Endothelial cell of umbilical vein (primary cell): Measurements from ENCODE around the gene CCDC85A. TPM values are rescaled to one million over a fixed set of nuclear protein-coding genes. Genes with fewer than 3 reads are reported as not detected.

Experiments
- BruUV-seq: library from RNA; stranded (reverse); fragments of 400-500 nt; replicated peaks from 2 replicates; lab custom pipeline; 2021; lab: Mats Ljungman, UMichigan
- CTCF ChIA-PET: fragments of 300-600, 350-600 bp; sonication (Branson Sonifier 250); formaldehyde crosslinking; loops from one replicate; lab custom pipeline; 2021; ENCODE audit warnings: antibody characterized with exemption, inconsistent platforms; lab: Charles Lee
- POLR2A ChIA-PET: fragments of 300-600, 350-600 bp; sonication (Branson Sonifier 250); formaldehyde crosslinking; loops from one replicate; lab custom pipeline; 2021; ENCODE audit warnings: antibody characterized with exemption, inconsistent platforms; lab: Charles Lee
- DNase-seq: peaks from one replicate; pipeline ENCODE4 v3.0.0-alpha.2; 2011; ENCODE audit warnings: low read depth, low spot score
- FAIRE-seq: peaks from 2 replicates; lab custom pipeline; 2011; peaks lifted over from hg19 to GRCh38; lab: Jason Lieb, UNC
- H2AFZ ChIP-seq: 2 replicates; pipeline ENCODE4 v1.6.0; 2012; ENCODE audit warnings: low read depth, low read length, control low read depth, inconsistent platforms
- H3K27ac ChIP-seq: 2 replicates; pipeline ENCODE4 v1.5.1; 2011; ENCODE audit warnings: low read depth, mild to moderate bottlenecking, control low read depth, low read length, moderate library complexity; ENCODE audit not compliant: insufficient read depth
- H3K27me3 ChIP-seq, 2 experiments: 2 replicates each; pipeline versions ENCODE4 v1.6.0 to v1.6.1; 2011; ENCODE audit warnings: low read length in 2 of 2, mixed read lengths in 1 of 2; ENCODE audit not compliant: control insufficient read depth in 2 of 2, insufficient read depth in 2 of 2
- H3K36me3 ChIP-seq, 2 experiments: 2 replicates in 1 of 2; 3 replicates in 1 of 2; pipeline ENCODE4 v1.5.1; 2011; ENCODE audit warnings: low read length in 2 of 2, mild to moderate bottlenecking in 1 of 2, moderate library complexity in 1 of 2; ENCODE audit not compliant: control insufficient read depth in 2 of 2, insufficient read depth in 2 of 2; ENCODE audit errors: extremely low read depth in 1 of 2
- H3K4me1 ChIP-seq: 3 replicates; pipeline ENCODE4 v1.5.1; 2011; ENCODE audit warnings: mild to moderate bottlenecking, low read length; ENCODE audit not compliant: control insufficient read depth, insufficient read depth; ENCODE audit errors: extremely low read depth
- H3K4me2 ChIP-seq: 2 replicates; pipeline ENCODE4 v1.6.1; 2011; ENCODE audit warnings: low read length, control low read depth, mixed read lengths; ENCODE audit not compliant: insufficient read depth
- H3K4me3 ChIP-seq, 3 experiments: fragments of 200-600 bp in 1 of 3; sonication (generic), shearing (Covaris generic) in 1 of 3; replicated peaks in 1 of 3; 2 replicates each; pipeline ENCODE4 v1.5.1; 2011 to 2016; ENCODE audit warnings: control low read depth in 3 of 3, low read length in 3 of 3, mild to moderate bottlenecking in 2 of 3, inconsistent platforms in 1 of 3, low read depth in 1 of 3, moderate library complexity in 1 of 3; ENCODE audit not compliant: insufficient read depth in 1 of 3
- H3K79me2 ChIP-seq: 2 replicates; pipeline ENCODE4 v1.6.0; 2012; ENCODE audit warnings: low read length, inconsistent platforms; ENCODE audit not compliant: control insufficient read depth, insufficient read depth
- H3K9ac ChIP-seq: replicated peaks from 2 replicates; pipeline ENCODE3; 2011; ENCODE audit warnings: low read length, control low read depth; ENCODE audit not compliant: insufficient read depth; ENCODE audit errors: extremely low read depth
- H3K9me1 ChIP-seq: replicated peaks from 3 replicates; pipeline ENCODE4 v1.6.0; 2011; ENCODE audit warnings: mild to moderate bottlenecking, low read length; ENCODE audit not compliant: control insufficient read depth, insufficient read depth; ENCODE audit errors: extremely low read depth
- H3K9me3 ChIP-seq: replicated peaks from 2 replicates; pipeline ENCODE4 v1.5.1; 2012; ENCODE audit warnings: low read length, inconsistent platforms; ENCODE audit not compliant: control insufficient read depth, insufficient read depth
- H4K20me1 ChIP-seq: replicated peaks from 2 replicates; pipeline ENCODE3; 2011; ENCODE audit warnings: mild to moderate bottlenecking, low read length; ENCODE audit not compliant: control insufficient read depth, insufficient read depth; ENCODE audit errors: extremely low read depth
- CTCF ChIP-seq, 2 donors: IDR thresholded peaks; 1 replicate in 1 of 2; 2 replicates in 1 of 2; pipeline ENCODE4 v1.5.1; 2011; ENCODE audit warnings: low read length in 2 of 2, mild to moderate bottlenecking in 2 of 2, moderate library complexity in 2 of 2, control low read depth in 1 of 2, inconsistent platforms in 1 of 2, low read depth in 1 of 2; ENCODE audit not compliant: insufficient read depth in 1 of 2; ENCODE audit errors: extremely low read depth in 1 of 2
- EZH2 ChIP-seq: IDR thresholded peaks from 2 replicates; pipeline ENCODE4 v1.6.1; 2012; ENCODE audit warnings: borderline replicate concordance, low read depth, mild to moderate bottlenecking, moderate library complexity, low read length, inconsistent platforms; ENCODE audit not compliant: severe bottlenecking
- FOS ChIP-seq: IDR thresholded peaks from 2 replicates; pipeline ENCODE4 v1.6.1; 2011; ENCODE audit warnings: mild to moderate bottlenecking, low read length, moderate library complexity, borderline replicate concordance; ENCODE audit not compliant: insufficient read depth
- GATA2 ChIP-seq: IDR thresholded peaks from 2 replicates; pipeline ENCODE4 v1.7.0; 2011; ENCODE audit warnings: low read depth, mild to moderate bottlenecking, moderate library complexity, mixed read lengths, low read length; ENCODE audit not compliant: insufficient read length, insufficient read depth
- JUN ChIP-seq: IDR thresholded peaks from 2 replicates; pipeline ENCODE4 v1.6.1; 2011; ENCODE audit warnings: borderline replicate concordance, low read depth; ENCODE audit not compliant: insufficient read length, insufficient read depth
- MAX ChIP-seq: IDR thresholded peaks from 2 replicates; pipeline ENCODE4 v1.6.1; 2011; ENCODE audit not compliant: insufficient read depth, insufficient read length
- MYC ChIP-seq: IDR thresholded peaks from one replicate; pipeline ENCODE4 v1.6.1; 2011; ENCODE audit warnings: mild to moderate bottlenecking, low read depth, low read length
- POLR2A ChIP-seq: IDR thresholded peaks from 2 replicates; pipeline ENCODE4 v1.6.1; 2012; ENCODE audit warnings: low read depth, mild to moderate bottlenecking, control low read depth, low read length
- POLR2AphosphoS5 ChIP-seq: IDR thresholded peaks from 2 replicates; pipeline ENCODE4 v1.6.1; 2012; ENCODE audit warnings: low read depth, mild to moderate bottlenecking, control low read depth, low read length, moderate library complexity; ENCODE audit not compliant: insufficient read depth
- dilution Hi-C: fragments of 300-500 bp; cut with MboI; formaldehyde crosslinking; loops from one replicate; pipeline ENCODE4 v1.15.0; 2019; ENCODE audit warnings: low sequenced_read_pairs; ENCODE audit not compliant: extremely low pct_ligation_motif_present
- intact Hi-C: fragments of 100-400 bp; cut with micrococcal nuclease; formaldehyde crosslinking; loops from one replicate; pipeline ENCODE4 v1.10.0; 2022
- polyA plus RNA-seq, 4 experiments: library from polyadenylated mRNA; depleted of rRNA in 3 of 4; stranded (reverse) in 3 of 4; unstranded in 1 of 4; fragments of >200 nt; gene quantifications; 2 replicates each; pipeline versions ENCODE4 v1.2.1 to v1.2.3, GENCODE V29; 2011 to 2012; ENCODE audit warnings: missing spikeins in 1 of 4
- total RNA-seq: library from RNA; stranded (reverse); gene quantifications from 2 replicates; pipeline ENCODE4 v1.2.3, GENCODE V29; 2021

CCDC85A gene
- total and polyA plus RNA-seq, 2 donors (not counting 3 experiments of a cell fraction or from before 2014, with no cell fraction given), result 5.1 to 10.4 TPM

GRCh38 chr2:56239437-56239836 lies 55.6 kb downstream of the CCDC85A start:
- Histone ChIP-seq H3K9me1 (no peaks in the 10 kb centered on the region), H2AFZ (no peak overlapping the region), H4K20me1 (no peaks in the 10 kb centered on the region), H3K4me2 (no peak overlapping the region), H3K79me2 (peaks cover 2% of the 10 kb centered on the region), H3K4me1 (peaks cover 3% of the 10 kb centered on the region), H3K36me3 (no peaks in the 10 kb centered on the region), H3K9me3 (no peaks in the 10 kb centered on the region), H3K4me3 (no peak overlapping the region), H3K27me3 (no peaks in the 10 kb centered on the region), H3K9ac (no peak overlapping the region), H3K27ac (no peak overlapping the region)
- no peak for TF ChIP-seq MYC
- no peak for TF ChIP-seq FOS
- TF ChIP-seq EZH2, result no peak
- no peak for TF ChIP-seq GATA2
- no peak for TF ChIP-seq POLR2A
- TF ChIP-seq CTCF (IDR thresholded peaks at IDR 0.05; ENCODE audit: extremely low read depth in 1 of 2, insufficient read depth in 1 of 2, low read depth in 1 of 2, low read length in 2 of 2), result no peak
- TF ChIP-seq MAX, result no peak
- no peak for TF ChIP-seq JUN
- no peak for TF ChIP-seq POLR2AphosphoS5
- peak; percentile 33 for DNase-seq
- FAIRE-seq, result no peak
- intact Hi-C loops (no loop called here), dilution Hi-C loops (no loop called here)
- CTCF ChIA-PET, result no interaction called here
- POLR2A ChIA-PET, result no interaction called here
- BruUV-seq, result no TSS peak
